K562 (cell line): Measurements from ENCODE around the gene HS3ST5. TPM values are rescaled to one million over a fixed set of nuclear protein-coding genes. Genes with fewer than 3 reads are reported as not detected.
"Not testable (repeated sequence)": the region's sequence is repeated elsewhere in the genome, so short reads cannot be mapped to it uniquely, and the experiment has no call there.

Experiments used
- ATAC-seq: fragments of 200-7000 bp; cut with Tn5 transposase; 3 replicates; pipeline ENCODE4 v1.9.1; 2020; ENCODE audit warnings: moderate library complexity
- BruUV-seq: library from RNA; stranded (reverse); fragments of 400-500 nt; replicated peaks from 2 replicates; lab custom pipeline; 2021; lab: Mats Ljungman, UMichigan
- CTCF ChIA-PET: fragments of 300-600 bp; formaldehyde crosslinking; extraction: SDS; loops from one replicate; lab custom pipeline; 2021; ENCODE audit warnings: low intra/inter-chr PET ratio; lab: Yijun Ruan, JAX
- POLR2A ChIA-PET: fragments of 300-600, 350-650 bp; sonication (Branson Sonifier 250); formaldehyde crosslinking; extraction: SDS; loops from one replicate; lab custom pipeline; 2021; ENCODE audit warnings: antibody characterized with exemption, inconsistent platforms; lab: Yijun Ruan, JAX
- DNase-seq, 4 experiments: peaks; one replicate each; pipeline versions ENCODE4 v3.0.0 to v3.0.0-alpha.2; 2011 to 2018; ENCODE audit warnings: low spot score in 3 of 4, mixed read lengths in 3 of 4; ENCODE audit errors: extremely low read depth in 1 of 4
- FAIRE-seq: peaks from 2 replicates; lab custom pipeline; 2011; peaks lifted over from hg19 to GRCh38; lab: Jason Lieb, UNC
- H2AFZ ChIP-seq: 2 replicates; pipeline ENCODE4 v1.6.0; 2011; ENCODE audit warnings: low read depth, low read length, control low read depth, inconsistent platforms
- H3K27ac ChIP-seq: fragments of 200-600 bp; 3 replicates; pipeline ENCODE4 v1.8.0; 2011; ENCODE audit warnings: low read depth, mild to moderate bottlenecking, control low read depth, inconsistent platforms, low read length, moderate library complexity, mixed read lengths; ENCODE audit errors: extremely low read depth
- H3K27me3 ChIP-seq, 2 experiments: fragments of 300-600 bp in 1 of 2; 2 replicates in 1 of 2; 3 replicates in 1 of 2; pipeline versions ENCODE4 v1.6.0 to v1.8.0; 2011; ENCODE audit warnings: inconsistent platforms in 2 of 2, low read length in 2 of 2, mild to moderate bottlenecking in 1 of 2, mixed read lengths in 1 of 2, moderate library complexity in 1 of 2; ENCODE audit not compliant: control insufficient read depth in 2 of 2, insufficient read depth in 2 of 2
- H3K36me3 ChIP-seq: fragments of 300-600 bp; 3 replicates; pipeline ENCODE4 v1.8.0; 2011; ENCODE audit warnings: mild to moderate bottlenecking, low read length, inconsistent platforms; ENCODE audit not compliant: control insufficient read depth, insufficient read depth
- H3K4me1 ChIP-seq, 2 experiments: fragments of 200-600 bp in 1 of 2; replicated peaks in 1 of 2; 2 replicates in 1 of 2; 3 replicates in 1 of 2; pipeline versions ENCODE4 v1.5.1 to v1.8.0; 2011; ENCODE audit warnings: inconsistent platforms in 2 of 2, low read length in 2 of 2, mild to moderate bottlenecking in 1 of 2, mixed read lengths in 1 of 2, moderate library complexity in 1 of 2; ENCODE audit not compliant: control insufficient read depth in 2 of 2, insufficient read depth in 2 of 2
- H3K4me2 ChIP-seq: 2 replicates; pipeline ENCODE4 v1.6.1; 2011; ENCODE audit warnings: low read length, control low read depth, inconsistent platforms, mixed read lengths; ENCODE audit not compliant: insufficient read depth
- H3K4me3 ChIP-seq: fragments of 200-600 bp; sonication (generic), shearing (Covaris generic); 2 replicates; pipeline ENCODE4 v1.5.1; 2016; ENCODE audit warnings: control low read depth, inconsistent platforms
- H3K79me2 ChIP-seq: fragments of 200-600 bp; 3 replicates; pipeline ENCODE4 v1.8.0; 2011; ENCODE audit warnings: low read length, inconsistent platforms; ENCODE audit not compliant: control insufficient read depth, insufficient read depth
- H3K9ac ChIP-seq, 2 experiments: 2 replicates each; pipeline versions ENCODE4 v1.6.0 to v1.6.1; 2011; ENCODE audit warnings: low read depth in 2 of 2, low read length in 2 of 2, control low read depth in 1 of 2, inconsistent platforms in 1 of 2, mild to moderate bottlenecking in 1 of 2, mixed read lengths in 1 of 2; ENCODE audit not compliant: insufficient read depth in 1 of 2
- H3K9me1 ChIP-seq: one replicate; pipeline ENCODE4 v1.6.0; 2011; ENCODE audit warnings: inconsistent platforms, mild to moderate bottlenecking, low read length, moderate library complexity; ENCODE audit not compliant: control insufficient read depth, insufficient read depth
- H3K9me3 ChIP-seq: replicated peaks from 2 replicates; pipeline ENCODE4 v1.5.1; 2011; ENCODE audit warnings: low read depth, low read length, inconsistent platforms; ENCODE audit not compliant: control insufficient read depth, insufficient read depth
- H4K20me1 ChIP-seq: replicated peaks from 2 replicates; pipeline ENCODE4 v1.6.1; 2011; ENCODE audit warnings: low read length, inconsistent platforms, mixed read lengths; ENCODE audit not compliant: control insufficient read depth, insufficient read depth
- HNRNPLL ChIP-seq: fragments of 200-400 bp; formaldehyde crosslinking; IDR thresholded peaks from 2 replicates; pipeline ENCODE4 v1.6.1; 2017; ENCODE audit warnings: low read length, low read depth, mild to moderate bottlenecking; ENCODE audit not compliant: poor library complexity, severe bottlenecking
- JUND ChIP-seq, 2 experiments: IDR thresholded peaks; 2 replicates in 1 of 2; 3 replicates in 1 of 2; pipeline ENCODE4 v1.6.1; 2011; ENCODE audit warnings: borderline replicate concordance in 2 of 2, low read depth in 2 of 2, low read length in 2 of 2, improper control_type of control experiment in 1 of 2, missing biosample characterization in 1 of 2, missing genetic modification characterization in 1 of 2, missing genetic modification reagents in 1 of 2
- MTF1 ChIP-seq: fragments of 250-450 bp; sonication (Bioruptor Pico); IDR thresholded peaks from 2 replicates; pipeline ENCODE4 v1.9.0; 2021; ENCODE audit warnings: moderate library complexity, mild to moderate bottlenecking, inconsistent platforms, borderline replicate concordance
- RHOXF2B ChIP-seq: fragments of 250-450 bp; sonication (Bioruptor Pico); conservative IDR thresholded peaks from 2 replicates; pipeline ENCODE4 v1.5.1; 2021
- SRSF3 ChIP-seq: fragments of 200-400 bp; formaldehyde crosslinking; IDR thresholded peaks from 2 replicates; pipeline ENCODE4 v1.6.1; 2016; ENCODE audit warnings: mild to moderate bottlenecking, low read length, moderate library complexity; ENCODE audit not compliant: insufficient read depth
- TARDBP ChIP-seq: fragments of 450-650 bp; IDR thresholded peaks from 2 replicates; pipeline ENCODE4 v1.6.1; 2016
- ZKSCAN1 ChIP-seq: fragments of 150-350 bp; IDR thresholded peaks from 2 replicates; pipeline ENCODE4 v1.6.1; 2016; ENCODE audit warnings: low read depth, low read length
- ZNF354B ChIP-seq: fragments of 250-450 bp; sonication (Bioruptor Pico); IDR thresholded peaks from 2 replicates; pipeline ENCODE4 v1.4.0; 2020
- ZZZ3 ChIP-seq: fragments of 450-650 bp; IDR thresholded peaks from 2 replicates; pipeline ENCODE4 v1.6.1; 2016; ENCODE audit warnings: antibody characterized with exemption, mild to moderate bottlenecking, moderate library complexity
- WGBS: fragments of 100-300 bp; shearing (Covaris generic); methylation state at CpG from one replicate; pipeline ENCODE4 v1.1.6; 2016; ENCODE audit warnings: low coverage, mixed read lengths; ENCODE audit not compliant: insufficient coverage; ENCODE audit errors: missing lambda C conversion rate; 5-methylcytosine and 5-hydroxymethylcytosine counted together
- in situ Hi-C: fragments of 300-500 bp; cut with MboI; formaldehyde crosslinking; loops from 4 replicates; pipeline ENCODE4 v1.15.0; 2018; ENCODE audit warnings: inconsistent platforms, mixed read lengths
- intact Hi-C: fragments of 100-400 bp; cut with micrococcal nuclease; formaldehyde crosslinking; loops from 2 replicates; pipeline ENCODE4 v1.14.2; 2022
- polyA plus RNA-seq, 8 experiments: library from polyadenylated mRNA; depleted of rRNA in 4 of 8; stranded (reverse) in 5 of 8; unstranded in 3 of 8; fragments of >200 nt; fragmentation: Nextera tagmentation in 2 of 8; fragmentation: Illumina TruSeq in 1 of 8; extraction: Ambion mirVana in 2 of 8; extraction: Trizol in 1 of 8; gene quantifications; 2 replicates each; pipeline versions ENCODE4 v1.2.1 to v1.2.3, GENCODE V29; 2011 to 2014; ENCODE audit warnings: inconsistent platforms in 1 of 8, missing spikeins in 1 of 8
- total RNA-seq, 7 experiments: library from RNA; depleted of rRNA in 6 of 7; stranded (reverse); fragments of >200 nt in 6 of 7; fragmentation: Illumina TruSeq in 2 of 7; extraction: Trizol in 2 of 7; gene quantifications; 2 replicates each; pipeline versions ENCODE4 v1.2.1 to v1.2.3, GENCODE V29; 2011 to 2021; ENCODE audit warnings: low replicate concordance in 1 of 7
- TF ChIP-seq, protein P1 (sequence below): fragments of 250-450 bp; sonication (Bioruptor Pico); IDR thresholded peaks from 2 replicates; pipeline ENCODE4 v1.9.0; 2021; ENCODE audit warnings: mild to moderate bottlenecking, inconsistent platforms
- TF ChIP-seq, protein P2 (sequence below): fragments of 450-650 bp; formaldehyde crosslinking; IDR thresholded peaks from 2 replicates; pipeline ENCODE4 v1.4.0; 2020; ENCODE audit warnings: mild to moderate bottlenecking

Gene HS3ST5
- total and polyA plus RNA-seq, 9 of the 15 experiments (the other 6 are each of a cell fraction or from before 2014, with no cell fraction given): not detected

DNA sequence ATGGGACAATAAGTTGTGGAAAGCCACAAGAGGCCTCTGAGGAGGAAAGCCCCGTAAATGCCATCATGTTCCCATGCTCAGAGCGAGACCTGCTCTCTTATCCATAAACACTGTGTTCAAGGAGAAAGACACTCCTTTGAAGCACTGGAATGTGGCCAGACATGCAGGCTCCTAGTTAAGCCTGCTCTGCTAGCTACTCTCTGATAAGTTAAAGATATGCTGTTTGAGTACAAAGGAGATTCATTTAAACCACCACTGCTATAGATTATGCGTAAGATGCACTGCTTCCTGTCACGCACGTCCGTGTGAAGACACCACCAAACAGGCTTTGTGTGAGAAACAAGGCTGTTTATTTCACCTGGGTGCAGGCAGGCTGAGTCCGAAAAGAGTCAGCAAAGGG lies 331.3 kb downstream of the HS3ST5 start:
- H3K9me1 ChIP-seq, DNase-seq, intact Hi-C loops, ATAC-seq, H3K4me1 ChIP-seq, FAIRE-seq, H3K79me2 ChIP-seq, H3K27me3 ChIP-seq, H3K9me3 ChIP-seq, H3K36me3 ChIP-seq, CTCF ChIA-PET, H3K4me3 ChIP-seq, H3K9ac ChIP-seq, H2AFZ ChIP-seq, H3K27ac ChIP-seq, H4K20me1 ChIP-seq, POLR2A ChIA-PET, H3K4me2 ChIP-seq, BruUV-seq, in situ Hi-C loops: not testable (repeated sequence)
- WGBS: 2% methylated on average over 7 of the region's 7 CpGs

DNA sequence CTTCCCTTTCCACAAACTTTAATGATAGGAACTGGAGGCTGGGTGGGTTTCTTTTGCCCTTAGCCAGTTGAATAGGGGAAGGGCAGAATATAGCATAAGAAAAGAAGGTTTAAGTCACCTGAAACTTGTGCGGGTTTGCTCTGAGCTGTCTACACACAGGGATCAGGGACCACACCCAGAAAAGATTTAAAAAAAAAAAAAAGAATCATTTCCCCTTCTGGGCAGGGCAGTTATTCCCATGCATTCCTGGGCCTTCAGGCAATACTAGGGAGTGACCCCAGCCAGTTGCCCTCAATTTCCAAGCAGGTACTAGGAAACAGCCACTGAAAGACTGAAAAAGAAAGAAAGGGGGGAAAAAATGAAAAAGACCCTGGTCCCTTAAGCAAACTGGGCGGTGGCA lies 332.3 kb downstream of the HS3ST5 start:
- BruUV-seq: no TSS peak
- POLR2A ChIA-PET: no interaction called here
- no peaks in the 10 kb centered on the region; a peak in 1 of 5 replicates for H3K27me3 ChIP-seq
- no peaks in the 10 kb centered on the region for H3K9me1 ChIP-seq
- H4K20me1 ChIP-seq: no peaks in the 10 kb centered on the region
- H3K9me3 ChIP-seq: no peaks in the 10 kb centered on the region
- no peak overlapping the region for H2AFZ ChIP-seq
- intact Hi-C loops: no loop called here
- FAIRE-seq: no peak
- no peaks in the 10 kb centered on the region for H3K79me2 ChIP-seq
- no peaks in the 10 kb centered on the region for H3K36me3 ChIP-seq
- no peaks in the 10 kb centered on the region for H3K4me1 ChIP-seq
- WGBS: 6% methylated on average over 2 of the region's 2 CpGs
- in situ Hi-C loops: no loop called here
- no peak for DNase-seq
- no peak for TF ChIP-seq SRSF3
- no peak for TF ChIP-seq MTF1 (CRISPR knock-in tag)
- TF ChIP-seq, protein P1, sequence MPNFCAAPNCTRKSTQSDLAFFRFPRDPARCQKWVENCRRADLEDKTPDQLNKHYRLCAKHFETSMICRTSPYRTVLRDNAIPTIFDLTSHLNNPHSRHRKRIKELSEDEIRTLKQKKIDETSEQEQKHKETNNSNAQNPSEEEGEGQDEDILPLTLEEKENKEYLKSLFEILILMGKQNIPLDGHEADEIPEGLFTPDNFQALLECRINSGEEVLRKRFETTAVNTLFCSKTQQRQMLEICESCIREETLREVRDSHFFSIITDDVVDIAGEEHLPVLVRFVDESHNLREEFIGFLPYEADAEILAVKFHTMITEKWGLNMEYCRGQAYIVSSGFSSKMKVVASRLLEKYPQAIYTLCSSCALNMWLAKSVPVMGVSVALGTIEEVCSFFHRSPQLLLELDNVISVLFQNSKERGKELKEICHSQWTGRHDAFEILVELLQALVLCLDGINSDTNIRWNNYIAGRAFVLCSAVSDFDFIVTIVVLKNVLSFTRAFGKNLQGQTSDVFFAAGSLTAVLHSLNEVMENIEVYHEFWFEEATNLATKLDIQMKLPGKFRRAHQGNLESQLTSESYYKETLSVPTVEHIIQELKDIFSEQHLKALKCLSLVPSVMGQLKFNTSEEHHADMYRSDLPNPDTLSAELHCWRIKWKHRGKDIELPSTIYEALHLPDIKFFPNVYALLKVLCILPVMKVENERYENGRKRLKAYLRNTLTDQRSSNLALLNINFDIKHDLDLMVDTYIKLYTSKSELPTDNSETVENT: no peak
- no peak for TF ChIP-seq ZZZ3
- TF ChIP-seq HNRNPLL: no peak
- TF ChIP-seq TARDBP: no peak
- no peak for TF ChIP-seq JUND (IDR thresholded peaks at IDR 0.05; ENCODE audit: borderline replicate concordance, low read depth, low read length)
- no peak for TF ChIP-seq JUND (tag; IDR thresholded peaks at IDR 0.05; ENCODE audit: borderline replicate concordance, low read depth, low read length)
- no peak for TF ChIP-seq ZKSCAN1
- TF ChIP-seq, protein P2, sequence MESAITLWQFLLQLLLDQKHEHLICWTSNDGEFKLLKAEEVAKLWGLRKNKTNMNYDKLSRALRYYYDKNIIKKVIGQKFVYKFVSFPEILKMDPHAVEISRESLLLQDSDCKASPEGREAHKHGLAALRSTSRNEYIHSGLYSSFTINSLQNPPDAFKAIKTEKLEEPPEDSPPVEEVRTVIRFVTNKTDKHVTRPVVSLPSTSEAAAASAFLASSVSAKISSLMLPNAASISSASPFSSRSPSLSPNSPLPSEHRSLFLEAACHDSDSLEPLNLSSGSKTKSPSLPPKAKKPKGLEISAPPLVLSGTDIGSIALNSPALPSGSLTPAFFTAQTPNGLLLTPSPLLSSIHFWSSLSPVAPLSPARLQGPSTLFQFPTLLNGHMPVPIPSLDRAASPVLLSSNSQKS (CRISPR knock-in tag): no peak
- no peak for TF ChIP-seq ZNF354B (CRISPR knock-in tag)
- no peak for TF ChIP-seq RHOXF2B (CRISPR knock-in tag)
- H3K4me2 ChIP-seq: no peak overlapping the region
- CTCF ChIA-PET: no interaction called here
- ATAC-seq: no peak
- no peak overlapping the region for H3K27ac ChIP-seq
- no peak overlapping the region for H3K4me3 ChIP-seq
- H3K9ac ChIP-seq: no peak overlapping the region
